ENCODE data around the gene BRD3. TPM values are rescaled to one million over a fixed set of nuclear protein-coding genes. Genes with fewer than 3 reads are reported as not detected.

Gene BRD3
- polyA plus RNA-seq, 3 donors = 45.0 to 52.4 (median 46.4) TPM

DNA sequence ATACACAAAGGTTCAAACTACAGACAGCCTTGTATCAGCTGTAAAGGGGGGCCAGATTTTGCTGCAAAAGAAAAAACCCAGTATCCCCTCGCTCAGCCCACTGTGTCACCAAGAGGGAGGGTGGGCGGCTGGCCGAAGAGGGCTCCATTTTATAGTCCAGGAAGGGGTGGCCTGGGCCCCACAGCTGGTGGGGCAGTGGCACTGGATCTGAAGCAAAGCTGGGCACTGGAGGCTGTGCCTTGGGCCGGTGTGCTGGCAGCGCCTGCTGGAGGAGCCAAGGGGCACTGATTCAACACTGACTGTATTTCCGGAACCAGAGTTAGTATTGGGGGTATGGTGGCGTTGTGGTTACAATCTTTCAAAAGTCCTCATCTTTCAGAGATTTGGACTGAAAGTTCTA lies 9.1 kb downstream of the BRD3 start:
- DNase-seq (ENCODE audit: extremely low read depth in 1 of 11, low read depth in 9 of 11, low spot score in 4 of 11) = no peak

DNA sequence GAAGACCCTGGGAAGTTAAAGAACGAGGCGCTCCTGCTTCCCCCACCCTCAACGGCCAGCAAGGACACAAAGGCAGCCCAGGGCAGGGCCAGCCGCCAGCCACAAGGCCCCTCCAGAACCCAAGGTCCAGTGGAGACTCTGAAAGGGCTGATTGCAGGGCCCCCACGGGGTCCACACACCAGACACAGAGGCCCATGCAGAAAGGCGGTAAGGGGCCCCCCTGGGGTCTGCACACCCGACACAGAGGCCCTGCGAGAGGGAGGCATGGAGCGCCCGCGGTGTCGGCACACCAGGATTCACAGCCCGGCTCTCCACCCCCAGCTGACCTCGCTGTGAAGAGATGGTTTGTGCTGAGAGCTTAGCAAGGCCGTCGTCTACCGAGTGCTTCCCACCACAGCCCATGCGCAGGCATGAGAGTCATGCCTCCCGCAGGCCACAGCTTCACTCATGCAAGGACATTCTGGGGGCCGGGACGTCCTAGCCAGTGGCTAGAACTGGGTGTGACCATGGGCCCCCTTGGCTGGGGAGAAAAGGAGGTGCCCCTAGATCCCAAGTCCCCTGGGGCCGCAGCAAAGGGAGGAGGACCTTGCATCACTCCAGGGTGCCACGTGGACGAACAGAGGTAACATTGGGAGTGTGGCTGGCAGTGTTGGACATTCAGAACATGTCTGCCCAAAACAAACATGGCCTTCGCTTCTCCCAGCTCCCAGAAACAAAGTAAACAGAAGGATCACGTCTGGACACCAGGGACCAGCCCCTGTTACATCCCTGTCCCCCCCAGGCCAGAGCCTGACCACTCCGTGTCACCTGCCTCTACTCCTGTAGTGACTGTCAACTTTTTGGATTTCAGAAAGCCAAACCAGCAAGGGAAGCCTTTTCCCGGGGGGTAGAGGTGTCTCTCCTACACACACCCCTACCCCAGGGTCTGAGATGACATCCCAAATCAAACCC lies 9.8 kb downstream of the BRD3 start:
- DNase-seq (ENCODE audit: extremely low read depth in 1 of 11, low read depth in 9 of 11, low spot score in 4 of 11) = no peak

DNA sequence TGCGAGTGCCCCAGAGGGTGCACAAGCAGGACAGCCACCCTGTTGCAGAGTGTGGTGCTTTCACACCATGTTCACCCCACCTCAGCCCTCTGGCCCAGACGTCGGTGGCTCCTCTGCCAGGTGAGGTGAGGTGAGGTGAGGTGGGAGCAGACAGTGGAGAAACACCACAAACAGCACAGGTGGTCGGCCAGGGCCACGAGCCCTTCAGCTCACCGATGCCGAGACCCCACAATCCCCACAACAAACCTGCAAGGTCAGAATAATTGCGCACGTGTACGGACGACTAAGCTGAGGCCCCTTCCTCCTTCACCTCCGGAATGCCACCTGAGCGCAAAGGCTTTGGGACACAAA lies 10.5 kb downstream of the BRD3 start:
- no peak for DNase-seq (ENCODE audit: extremely low read depth in 1 of 11, low read depth in 9 of 11, low spot score in 4 of 11)

DNA sequence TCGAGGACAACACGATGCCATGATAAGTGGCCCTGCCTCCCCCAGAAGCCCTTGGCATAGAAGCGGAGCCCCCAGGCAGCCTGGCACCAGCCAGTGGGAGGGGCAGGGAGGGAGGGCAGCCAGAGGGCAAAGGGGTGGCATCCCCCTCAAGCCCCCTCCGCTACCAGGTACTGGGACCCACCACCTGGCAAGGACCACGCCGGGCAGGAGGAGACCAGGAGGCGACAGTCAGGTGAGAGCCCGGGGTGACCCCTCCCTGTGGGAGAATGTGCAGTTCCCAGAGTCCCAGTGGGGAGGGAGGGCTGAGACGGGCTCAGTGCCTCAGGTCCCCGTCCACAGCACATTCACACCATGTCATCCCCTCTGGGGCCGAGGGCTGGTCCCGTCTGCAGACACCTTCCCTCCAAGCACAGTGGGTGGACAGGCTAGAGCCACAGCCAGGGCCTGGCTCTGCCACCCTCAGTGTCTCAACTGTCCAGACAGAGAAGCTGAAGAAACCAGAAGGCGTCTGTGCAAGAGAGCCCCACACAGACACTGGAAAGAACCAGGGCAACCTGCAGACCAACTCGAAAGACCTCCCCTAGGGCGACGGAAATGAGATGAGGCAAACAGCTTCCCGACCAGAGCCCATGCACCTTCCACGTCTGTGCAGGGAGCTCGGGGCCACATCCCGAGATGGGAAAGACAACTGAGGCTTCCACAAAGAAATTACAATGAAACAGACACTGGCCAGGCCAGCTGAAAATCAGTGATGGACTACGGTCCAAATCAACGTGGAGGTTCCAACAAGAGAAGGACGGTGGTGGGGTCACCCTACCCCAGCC lies 11.1 kb downstream of the BRD3 start:
- DNase-seq (ENCODE audit: extremely low read depth in 1 of 11, low read depth in 9 of 11, low spot score in 4 of 11) = no peak

DNA sequence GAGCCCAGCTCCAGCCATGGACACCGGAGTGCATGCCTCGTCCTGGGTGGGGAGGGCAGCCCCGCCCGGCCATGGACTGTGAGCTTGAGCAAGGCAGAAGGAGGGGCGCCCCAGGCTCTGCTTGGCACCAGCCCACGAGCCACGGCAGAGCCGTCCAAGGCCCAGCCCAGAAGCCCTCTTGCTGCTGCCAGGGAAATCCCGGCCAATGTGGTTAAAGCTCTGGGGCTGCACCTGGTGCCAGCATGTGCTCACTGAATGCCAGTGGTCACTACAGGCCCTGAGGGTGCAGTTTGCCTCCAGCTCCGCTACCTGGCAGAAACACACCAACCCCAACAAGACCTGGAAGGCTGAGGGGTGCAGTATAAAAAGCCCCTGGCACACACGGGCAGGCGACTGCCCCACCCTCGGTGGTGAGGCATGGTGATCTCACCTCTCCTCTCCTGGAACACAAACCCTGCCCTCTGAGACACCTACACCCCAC lies 11.8 kb downstream of the BRD3 start:
- no peak for DNase-seq (ENCODE audit: extremely low read depth in 1 of 11, low read depth in 9 of 11, low spot score in 4 of 11)

DNA sequence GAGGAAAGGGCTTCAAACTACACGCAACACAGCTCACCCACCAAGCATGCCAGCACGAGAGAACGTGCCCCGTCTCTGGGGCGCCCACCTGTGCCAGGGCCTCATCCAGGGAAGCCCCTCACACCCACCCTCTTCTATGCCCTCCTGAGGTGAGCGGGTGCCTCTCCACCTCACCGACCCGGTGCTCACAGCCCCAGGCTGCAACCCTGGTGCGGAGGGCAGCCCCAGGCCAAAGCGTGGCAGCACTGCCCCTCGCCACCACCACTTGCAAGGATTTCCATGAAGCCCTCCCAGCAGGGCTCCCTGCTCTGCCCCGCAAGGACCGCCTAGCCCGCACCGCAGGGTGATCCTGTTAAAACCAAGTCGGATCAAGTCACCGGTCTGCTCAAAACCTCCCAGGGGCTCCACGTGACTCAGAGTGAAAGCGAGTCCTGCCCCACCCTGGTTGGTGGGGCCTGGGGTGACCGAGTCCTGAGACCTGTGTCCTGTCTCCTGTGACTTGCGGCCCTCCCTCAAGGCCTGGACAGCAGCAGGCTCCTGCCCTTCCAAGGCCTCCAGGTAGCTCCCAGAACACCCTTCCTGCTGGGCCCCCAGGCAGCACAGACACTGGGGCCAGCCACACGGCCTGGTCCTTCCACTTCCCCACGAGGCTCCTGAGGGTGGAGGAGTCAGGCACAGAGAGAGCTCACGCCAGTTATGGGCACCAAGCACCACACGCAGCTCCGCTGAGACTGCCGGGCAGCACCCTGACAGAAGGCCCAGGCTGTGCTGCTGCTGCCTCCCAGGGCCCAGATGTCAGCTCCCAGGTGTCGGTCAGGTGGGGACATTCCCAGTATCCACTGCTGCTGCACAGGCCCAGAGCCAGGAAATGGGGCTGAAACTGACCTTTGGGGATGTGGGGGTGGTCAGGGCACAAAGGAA lies 12.7 kb downstream of the BRD3 start:
- DNase-seq (ENCODE audit: extremely low read depth in 1 of 11, low read depth in 9 of 11, low spot score in 4 of 11) = no peak

DNA sequence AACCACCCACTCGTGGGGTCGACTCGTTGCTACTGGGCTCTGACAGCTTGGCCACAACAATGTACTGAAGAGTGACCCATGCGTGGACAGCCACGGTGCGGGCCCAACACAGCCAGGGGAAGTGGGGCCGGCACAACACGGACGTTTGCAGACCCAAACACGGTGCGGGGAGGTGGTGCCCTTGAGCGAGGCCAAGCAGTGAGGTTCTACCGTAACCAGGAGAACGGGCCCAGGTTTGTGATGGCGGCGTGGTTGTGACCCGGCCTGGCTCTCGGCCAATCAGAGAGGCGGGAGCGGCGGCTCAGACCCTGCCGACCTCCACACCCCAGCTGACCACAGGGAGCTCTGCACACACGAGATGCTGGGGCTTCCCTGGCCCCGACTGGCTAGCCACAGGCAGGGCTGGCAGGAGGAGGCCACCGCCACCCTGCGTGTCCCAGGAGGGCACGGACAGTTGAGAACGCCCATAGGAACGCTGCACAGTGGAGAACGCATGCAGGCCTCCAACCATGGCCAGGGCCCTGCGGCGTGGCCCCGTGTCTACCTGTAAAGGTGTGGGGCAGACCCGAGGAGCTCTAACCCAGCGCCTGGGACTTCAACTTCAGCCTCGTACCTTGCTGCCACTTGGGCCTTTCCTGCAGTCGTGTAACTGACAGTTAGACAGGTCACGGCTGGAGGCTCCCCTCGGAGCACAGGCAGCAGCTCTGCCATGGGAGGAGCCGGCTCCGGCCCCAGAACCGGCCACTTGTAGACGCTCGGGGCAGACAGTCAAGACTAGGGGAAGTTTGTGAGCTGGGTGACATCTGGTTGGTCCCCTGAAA lies 13.7 kb downstream of the BRD3 start:
- DNase-seq (ENCODE audit: extremely low read depth in 1 of 11, low read depth in 9 of 11, low spot score in 4 of 11) = no peak

DNA sequence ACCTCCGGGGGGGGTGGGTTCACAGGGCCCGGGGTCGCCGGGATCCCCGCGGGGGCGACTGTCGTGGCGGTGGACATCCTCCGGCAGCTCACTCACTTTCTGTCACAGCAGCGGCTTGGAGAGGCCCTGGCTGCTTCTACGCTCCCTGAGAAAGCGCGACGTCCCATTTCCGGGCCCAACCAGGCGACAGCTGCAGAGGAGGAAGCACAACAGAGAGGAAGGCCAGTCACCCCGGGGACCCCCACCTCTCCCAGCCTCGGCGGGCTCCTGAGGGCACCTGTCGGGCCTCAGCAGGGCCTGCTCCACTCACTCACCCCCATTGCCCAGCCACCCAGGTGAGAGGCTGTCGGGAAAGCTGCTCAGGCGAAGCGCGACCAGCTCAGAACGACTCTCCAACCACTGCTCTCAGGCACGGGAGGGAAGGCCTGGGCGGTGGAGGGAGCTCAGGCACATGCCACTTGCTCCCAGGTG lies 14.4 kb downstream of the BRD3 start:
- DNase-seq (ENCODE audit: extremely low read depth in 1 of 11, low read depth in 9 of 11, low spot score in 4 of 11) = no peak

DNA sequence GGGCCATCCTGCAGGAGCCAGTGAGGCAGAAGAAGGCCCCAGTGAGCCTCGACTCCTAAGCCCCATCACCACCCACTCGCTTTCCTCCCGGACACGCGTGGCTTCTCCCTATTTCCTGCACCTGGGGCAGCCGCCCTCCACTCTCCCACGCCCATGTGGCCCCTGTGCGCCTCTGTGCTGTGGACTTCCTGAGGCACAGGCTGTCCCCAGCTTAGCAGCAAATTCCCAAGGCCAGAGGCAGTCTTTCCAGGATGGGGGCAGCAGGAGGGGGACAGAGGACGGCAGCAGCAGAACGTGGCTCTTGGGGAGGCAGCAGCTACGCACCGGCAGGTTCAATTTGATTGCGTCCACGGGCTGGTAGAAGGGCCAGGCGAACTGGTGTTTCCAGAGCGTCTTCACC lies 14.9 kb downstream of the BRD3 start:
- DNase-seq (ENCODE audit: extremely low read depth in 1 of 11, low read depth in 9 of 11, low spot score in 4 of 11) = no peak

DNA sequence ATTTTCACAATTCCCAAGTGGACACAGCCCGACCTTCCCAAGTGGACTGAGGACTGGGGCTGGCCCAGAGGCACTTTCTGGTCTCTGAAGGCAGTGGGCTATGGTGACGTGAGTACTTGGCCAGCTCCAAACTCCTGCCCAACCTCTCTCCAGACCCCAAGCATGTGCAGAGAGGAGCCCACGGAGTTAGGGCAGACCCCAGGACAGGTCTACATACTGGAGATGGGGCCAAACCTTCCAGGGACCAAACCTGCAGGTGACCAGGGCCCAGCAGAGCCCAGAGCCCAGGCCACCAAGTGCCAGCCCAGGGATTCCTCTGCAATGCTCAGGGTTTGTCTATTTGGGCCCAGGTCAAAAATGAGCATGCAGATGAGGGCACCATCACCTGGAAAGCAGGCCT lies 15.3 kb downstream of the BRD3 start:
- no peak for DNase-seq (ENCODE audit: extremely low read depth in 1 of 11, low read depth in 9 of 11, low spot score in 4 of 11)

DNA sequence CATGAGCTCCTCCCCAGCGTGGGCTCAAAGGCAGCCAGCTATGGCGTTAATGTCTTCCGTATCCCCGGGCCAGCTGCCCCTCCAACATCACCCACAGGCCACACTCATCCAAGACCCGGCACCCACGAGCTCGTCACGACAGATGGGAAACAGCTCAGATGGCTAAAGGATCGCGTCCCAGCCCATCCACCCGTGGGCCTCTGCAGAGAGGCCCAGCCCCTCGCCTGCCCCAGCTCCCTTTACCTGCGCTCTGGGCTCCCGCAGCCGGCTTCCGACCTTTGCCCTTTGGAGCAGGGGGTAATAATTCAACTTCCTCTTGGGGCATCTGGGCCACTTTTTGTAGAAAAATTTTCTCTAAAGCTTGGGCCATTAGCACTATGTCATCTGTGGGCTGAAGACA lies 16.5 kb downstream of the BRD3 start:
- no peak for DNase-seq (ENCODE audit: extremely low read depth in 1 of 11, low read depth in 9 of 11, low spot score in 4 of 11)

DNA sequence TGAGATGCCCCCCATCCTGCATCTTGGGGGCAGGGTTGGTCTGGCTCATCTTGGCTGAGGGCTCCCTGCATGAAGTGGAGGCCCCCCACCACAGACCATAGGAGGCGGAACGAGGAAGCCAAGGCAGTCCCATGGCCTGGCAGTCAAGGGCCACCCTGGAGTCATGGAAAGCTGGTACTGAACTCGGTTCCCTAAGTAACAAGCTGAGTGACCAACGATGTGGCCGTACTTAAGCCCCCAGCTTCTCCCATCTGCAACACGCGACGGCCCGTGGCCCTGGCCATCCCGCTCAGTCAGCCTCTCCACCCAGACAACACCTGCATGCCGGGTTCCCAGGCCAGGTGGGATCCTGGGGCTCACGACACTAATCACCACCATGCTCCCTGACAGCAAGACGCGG lies 17.1 kb downstream of the BRD3 start:
- DNase-seq (ENCODE audit: extremely low read depth in 1 of 11, low read depth in 9 of 11, low spot score in 4 of 11) = no peak

DNA sequence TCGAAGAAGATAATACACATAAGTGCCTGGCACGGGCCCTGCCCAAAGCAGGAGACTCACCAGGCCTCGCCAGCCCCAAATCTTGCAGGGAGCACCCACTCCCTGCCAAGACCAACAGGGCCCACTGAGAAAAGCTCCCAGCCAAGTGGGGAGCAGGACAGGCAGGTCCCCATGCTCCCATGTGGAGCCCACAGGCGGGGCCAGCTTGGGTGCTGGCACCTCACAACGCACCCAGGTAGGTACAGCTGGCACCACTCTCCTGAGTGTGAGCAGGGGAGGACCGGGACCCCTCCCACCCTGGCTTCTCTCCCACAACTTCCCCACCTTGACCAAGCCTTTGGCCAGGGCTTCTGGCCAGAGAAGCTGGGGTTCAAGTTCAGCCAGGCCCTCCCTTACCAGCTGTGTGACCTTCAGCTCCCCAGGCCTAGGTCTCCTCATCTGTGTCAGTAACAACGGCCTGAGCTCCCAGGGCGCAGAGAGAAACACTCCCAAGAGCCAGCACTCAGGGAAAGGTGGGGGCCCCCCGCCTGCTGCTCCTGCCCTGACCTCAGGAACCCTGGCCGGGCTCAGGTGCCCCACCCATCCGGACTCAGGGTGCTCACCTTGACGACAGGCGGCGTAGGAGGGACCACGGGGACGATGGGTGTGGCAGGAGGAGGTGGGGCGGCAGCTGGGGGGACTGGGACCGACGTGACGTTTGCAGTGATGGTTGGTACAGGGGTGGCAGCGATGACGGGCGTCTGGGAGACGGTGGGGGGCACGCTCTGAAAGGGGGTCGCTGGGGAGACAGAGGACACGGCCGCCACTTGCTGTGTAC lies 17.8 kb downstream of the BRD3 start:
- DNase-seq (ENCODE audit: extremely low read depth in 1 of 11, low read depth in 9 of 11, low spot score in 4 of 11) = no peak

DNA sequence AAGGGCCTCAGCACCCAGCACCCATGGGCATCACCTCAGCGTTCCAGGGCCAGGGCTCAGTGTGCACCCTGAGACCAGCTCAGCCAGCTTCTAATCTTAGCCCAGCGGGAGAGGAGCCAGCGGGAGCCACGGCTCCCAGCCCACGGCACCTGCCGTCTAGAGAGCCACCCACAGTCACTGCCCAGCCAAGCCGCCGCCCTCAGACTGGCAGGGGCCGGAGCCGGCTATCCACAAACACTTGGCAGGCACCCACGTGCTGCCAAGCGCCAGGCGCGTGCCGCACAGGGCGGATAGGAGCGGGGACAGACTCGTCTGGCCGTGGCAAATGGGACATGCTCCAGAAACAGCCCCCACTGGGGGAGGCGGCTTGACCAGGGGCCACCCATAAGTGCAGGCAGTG lies 18.6 kb downstream of the BRD3 start:
- no peak for DNase-seq (ENCODE audit: extremely low read depth in 1 of 11, low read depth in 9 of 11, low spot score in 4 of 11)

DNA sequence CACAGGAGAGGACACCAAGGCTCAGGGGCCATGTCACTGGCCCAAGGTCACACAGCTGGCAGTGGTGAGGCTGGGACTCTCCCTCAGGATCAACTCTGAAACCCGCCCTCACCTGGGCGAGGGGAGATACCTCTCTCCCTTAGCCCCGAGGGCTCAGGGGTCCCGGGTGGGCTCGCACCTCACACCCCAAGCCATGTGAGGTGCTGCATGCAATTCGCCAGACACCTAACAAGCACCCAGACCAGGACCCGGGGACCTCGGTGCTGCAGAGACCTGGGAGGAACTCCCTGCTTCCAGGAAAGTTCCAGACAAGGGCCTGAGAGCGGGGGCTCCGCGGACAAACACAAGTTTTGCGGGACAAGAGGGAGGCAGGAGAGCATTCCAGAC lies 19.3 kb downstream of the BRD3 start:
- DNase-seq (ENCODE audit: extremely low read depth in 1 of 11, low read depth in 9 of 11, low spot score in 4 of 11) = no peak

DNA sequence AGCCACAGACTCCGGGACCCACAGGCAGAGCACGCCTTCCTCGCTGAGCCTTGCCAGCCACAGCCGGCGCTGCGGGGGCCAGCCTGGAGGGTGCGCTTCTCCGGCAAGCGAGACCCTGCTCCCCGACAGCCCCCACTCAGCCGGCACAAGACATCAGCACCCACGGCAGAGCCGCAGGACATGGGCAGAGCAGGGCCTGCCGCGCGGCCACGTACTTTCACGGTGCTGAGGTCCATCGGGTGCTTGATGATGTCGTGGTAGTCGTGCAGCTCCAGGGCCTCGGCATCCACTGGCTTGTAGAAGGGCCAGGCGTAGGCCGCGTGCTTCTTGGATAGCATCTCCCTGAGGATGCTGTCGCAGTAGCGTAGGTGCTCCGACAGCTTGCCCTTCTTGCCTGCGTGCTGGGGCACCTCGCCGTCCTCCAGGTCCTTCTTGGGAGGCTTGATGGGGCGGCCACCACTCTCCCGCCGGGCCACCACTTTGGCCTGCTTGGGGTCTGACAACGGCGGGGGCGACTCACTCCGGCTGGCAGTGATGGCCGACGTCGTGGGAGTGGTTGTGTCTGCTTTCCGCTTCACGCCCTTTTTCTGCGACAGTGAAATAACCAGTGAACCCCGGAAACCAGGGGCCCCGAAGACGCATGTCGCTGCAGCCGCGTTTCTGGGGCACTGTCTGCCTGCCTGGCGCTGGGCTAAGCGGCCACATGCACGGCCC lies 19.8 kb downstream of the BRD3 start:
- DNase-seq (ENCODE audit: extremely low read depth in 1 of 11, low read depth in 9 of 11, low spot score in 4 of 11) = no peak
